Measurements from ENCODE around the gene UNC79. TPM values are rescaled to one million over a fixed set of nuclear protein-coding genes. Genes with fewer than 3 reads are reported as not detected.

The UNC79 gene
- total RNA-seq, 1 donor from 2014 or later, result 0.09 TPM

- Histone ChIP-seq H3K27me3 (peaks cover 8% of the 10 kb centered on the region), H3K4me1 (no peaks in the 10 kb centered on the region), H3K27ac (no peak overlapping the region), H3K9me3 (no peaks in the 10 kb centered on the region), H3K36me3 (no peaks in the 10 kb centered on the region), H3K4me3 (no peak overlapping the region)
- DNase-seq (no peak), ATAC-seq (peak; percentile 55)
- TF ChIP-seq, protein P1, sequence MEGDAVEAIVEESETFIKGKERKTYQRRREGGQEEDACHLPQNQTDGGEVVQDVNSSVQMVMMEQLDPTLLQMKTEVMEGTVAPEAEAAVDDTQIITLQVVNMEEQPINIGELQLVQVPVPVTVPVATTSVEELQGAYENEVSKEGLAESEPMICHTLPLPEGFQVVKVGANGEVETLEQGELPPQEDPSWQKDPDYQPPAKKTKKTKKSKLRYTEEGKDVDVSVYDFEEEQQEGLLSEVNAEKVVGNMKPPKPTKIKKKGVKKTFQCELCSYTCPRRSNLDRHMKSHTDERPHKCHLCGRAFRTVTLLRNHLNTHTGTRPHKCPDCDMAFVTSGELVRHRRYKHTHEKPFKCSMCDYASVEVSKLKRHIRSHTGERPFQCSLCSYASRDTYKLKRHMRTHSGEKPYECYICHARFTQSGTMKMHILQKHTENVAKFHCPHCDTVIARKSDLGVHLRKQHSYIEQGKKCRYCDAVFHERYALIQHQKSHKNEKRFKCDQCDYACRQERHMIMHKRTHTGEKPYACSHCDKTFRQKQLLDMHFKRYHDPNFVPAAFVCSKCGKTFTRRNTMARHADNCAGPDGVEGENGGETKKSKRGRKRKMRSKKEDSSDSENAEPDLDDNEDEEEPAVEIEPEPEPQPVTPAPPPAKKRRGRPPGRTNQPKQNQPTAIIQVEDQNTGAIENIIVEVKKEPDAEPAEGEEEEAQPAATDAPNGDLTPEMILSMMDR (IDR thresholded peaks at IDR 0.05), result peak; percentile 52
- intact Hi-C loops (cut with DNase I), result loop anchor here (10.0 kb wide), 1 partner anchor 240 kb away; no protein-coding TSS in a partner anchor
These were observed 224.5 kb downstream of the UNC79 start for GRCh38 chr14:93655078-93655750.

- DNase-seq (no peak), ATAC-seq (no peak)
- Histone ChIP-seq H3K27me3 (peaks cover 8% of the 10 kb centered on the region), H3K4me1 (no peaks in the 10 kb centered on the region), H3K9me3 (no peaks in the 10 kb centered on the region), H3K36me3 (no peaks in the 10 kb centered on the region), H3K27ac (no peak overlapping the region), H3K4me3 (no peak overlapping the region)
- TF ChIP-seq, protein P1 (IDR thresholded peaks at IDR 0.05), result no peak
- intact Hi-C loops (cut with DNase I), result loop anchor here (10.0 kb wide), 1 partner anchor 237 kb away; no protein-coding TSS in a partner anchor
These were observed 227.1 kb downstream of the UNC79 start for GRCh38 chr14:93657875-93658274.

- DNase-seq (no peak), ATAC-seq (no peak)
- no peaks in the 10 kb centered on the region for H3K4me1 ChIP-seq
- H3K36me3 ChIP-seq, result no peaks in the 10 kb centered on the region
- H3K9me3 ChIP-seq, result peaks cover 22% of the 10 kb centered on the region
- intact Hi-C loops (cut with DNase I), result no loop called here
- no peaks in the 10 kb centered on the region for H3K27me3 ChIP-seq
- no peak overlapping the region for H3K4me3 ChIP-seq
- H3K27ac ChIP-seq, result no peak overlapping the region
- TF ChIP-seq, protein P1 (IDR thresholded peaks at IDR 0.05), result no peak
These were observed 232.6 kb downstream of the UNC79 start for GRCh38 chr14:93663317-93663716.

DNA sequence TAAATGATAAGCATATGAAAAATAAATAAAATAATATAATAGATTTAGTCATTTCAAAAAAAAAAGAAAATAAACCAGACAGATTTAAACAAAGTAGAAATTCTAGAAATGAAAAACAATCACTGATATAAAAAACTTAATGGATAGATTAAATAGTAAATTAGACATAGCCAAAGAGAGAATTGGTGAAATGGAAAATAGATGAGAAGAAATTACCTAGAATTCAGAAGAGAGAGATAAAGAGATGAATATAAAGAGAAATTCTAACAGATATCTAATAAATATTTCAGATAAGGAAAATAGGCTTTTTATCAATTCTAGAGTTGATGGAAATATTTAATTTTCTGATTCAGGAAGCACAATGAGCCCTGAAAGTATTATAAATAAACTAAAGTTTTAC, 234.4 kb downstream of the UNC79 start:
- no peak for DNase-seq
- peaks cover 22% of the 10 kb centered on the region for H3K9me3 ChIP-seq
- H3K4me3 ChIP-seq, result no peak overlapping the region
- intact Hi-C loops (cut with DNase I), result no loop called here
- no peaks in the 10 kb centered on the region for H3K36me3 ChIP-seq
- no peak for ATAC-seq
- TF ChIP-seq, protein P1 (IDR thresholded peaks at IDR 0.05), result no peak
- H3K27me3 ChIP-seq, result no peaks in the 10 kb centered on the region
- H3K27ac ChIP-seq, result no peak overlapping the region
- H3K4me1 ChIP-seq, result no peaks in the 10 kb centered on the region

GRCh38 chr14:93669632-93670031, 238.9 kb downstream of the UNC79 start:
- H3K36me3 ChIP-seq, result no peaks in the 10 kb centered on the region

More at GRCh38 chr14:93669632-93670031, 238.9 kb downstream of the UNC79 start:
- no peak overlapping the region for H3K4me3 ChIP-seq
- H3K27me3 ChIP-seq, result no peaks in the 10 kb centered on the region
- TF ChIP-seq, protein P1 (IDR thresholded peaks at IDR 0.05), result no peak
- no peak overlapping the region for H3K27ac ChIP-seq
- ATAC-seq (no peak), DNase-seq (no peak)
- intact Hi-C loops (cut with DNase I), result no loop called here
- H3K4me1 ChIP-seq, result no peaks in the 10 kb centered on the region
- peaks cover 19% of the 10 kb centered on the region for H3K9me3 ChIP-seq
